GM12865 (cell line): ENCODE data around the gene ATP9B.

Experiments
- DNase-seq: peaks from one replicate; pipeline ENCODE4 v3.0.0; 2010; ENCODE audit warnings: low read depth
- H3K4me3 ChIP-seq: 2 replicates; pipeline ENCODE4 v1.5.1; 2011; ENCODE audit warnings: mild to moderate bottlenecking, low read depth, low read length, control low read depth
- TF ChIP-seq, protein P1 (sequence below): IDR thresholded peaks from 2 replicates; pipeline ENCODE4 v1.5.1; 2011; ENCODE audit warnings: low read length, control low read depth, low read depth, inconsistent platforms; ENCODE audit not compliant: insufficient read depth; ENCODE audit errors: missing control alignments

Gene ATP9B

DNA sequence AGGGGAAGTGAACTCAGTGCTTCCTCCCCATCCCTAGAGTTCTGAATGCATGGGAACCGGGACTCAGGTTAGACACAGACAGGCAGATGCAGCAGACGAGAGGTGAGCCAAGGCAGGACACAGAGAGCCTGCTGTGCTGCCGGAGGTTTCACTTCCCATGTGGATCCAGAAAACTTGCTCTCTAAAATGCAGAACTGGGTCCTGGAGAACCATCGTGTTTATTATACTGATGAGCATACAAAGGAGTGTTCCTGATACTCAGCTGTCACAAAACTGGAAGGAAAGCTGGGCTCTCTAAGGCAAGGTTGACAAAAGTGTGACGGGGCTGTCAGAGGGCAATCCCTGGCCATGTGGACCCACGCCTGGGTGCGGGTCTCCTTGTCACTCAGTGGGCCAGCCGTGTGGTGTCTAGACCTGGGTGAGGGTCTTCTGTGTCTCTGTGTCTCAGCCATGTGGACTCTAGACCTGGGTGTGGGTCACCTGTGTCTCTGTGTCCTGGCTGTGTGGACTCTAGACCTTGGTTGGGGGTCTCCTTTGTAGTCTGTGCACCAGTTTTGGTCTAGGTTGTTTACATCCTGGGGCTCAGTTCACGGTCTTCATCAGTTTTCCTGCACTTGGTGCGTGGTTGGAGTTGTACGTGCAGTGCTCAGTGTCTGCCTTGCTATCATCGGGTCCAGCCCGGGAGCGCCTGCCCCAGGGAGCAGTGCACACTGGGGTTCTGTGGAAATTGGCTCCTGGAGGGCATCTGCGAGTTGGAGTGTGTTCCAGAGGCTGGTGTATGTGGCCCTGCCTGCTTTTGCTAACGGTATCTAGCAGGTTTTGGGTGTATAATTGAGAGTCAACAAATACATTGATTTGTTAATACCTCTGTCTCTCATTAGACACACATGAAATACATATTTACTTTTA lies 141.1 kb downstream of the ATP9B start:
- no peak for DNase-seq
- H3K4me3 ChIP-seq, result no peak overlapping the region
- TF ChIP-seq, protein P1, sequence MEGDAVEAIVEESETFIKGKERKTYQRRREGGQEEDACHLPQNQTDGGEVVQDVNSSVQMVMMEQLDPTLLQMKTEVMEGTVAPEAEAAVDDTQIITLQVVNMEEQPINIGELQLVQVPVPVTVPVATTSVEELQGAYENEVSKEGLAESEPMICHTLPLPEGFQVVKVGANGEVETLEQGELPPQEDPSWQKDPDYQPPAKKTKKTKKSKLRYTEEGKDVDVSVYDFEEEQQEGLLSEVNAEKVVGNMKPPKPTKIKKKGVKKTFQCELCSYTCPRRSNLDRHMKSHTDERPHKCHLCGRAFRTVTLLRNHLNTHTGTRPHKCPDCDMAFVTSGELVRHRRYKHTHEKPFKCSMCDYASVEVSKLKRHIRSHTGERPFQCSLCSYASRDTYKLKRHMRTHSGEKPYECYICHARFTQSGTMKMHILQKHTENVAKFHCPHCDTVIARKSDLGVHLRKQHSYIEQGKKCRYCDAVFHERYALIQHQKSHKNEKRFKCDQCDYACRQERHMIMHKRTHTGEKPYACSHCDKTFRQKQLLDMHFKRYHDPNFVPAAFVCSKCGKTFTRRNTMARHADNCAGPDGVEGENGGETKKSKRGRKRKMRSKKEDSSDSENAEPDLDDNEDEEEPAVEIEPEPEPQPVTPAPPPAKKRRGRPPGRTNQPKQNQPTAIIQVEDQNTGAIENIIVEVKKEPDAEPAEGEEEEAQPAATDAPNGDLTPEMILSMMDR, result no peak

DNA sequence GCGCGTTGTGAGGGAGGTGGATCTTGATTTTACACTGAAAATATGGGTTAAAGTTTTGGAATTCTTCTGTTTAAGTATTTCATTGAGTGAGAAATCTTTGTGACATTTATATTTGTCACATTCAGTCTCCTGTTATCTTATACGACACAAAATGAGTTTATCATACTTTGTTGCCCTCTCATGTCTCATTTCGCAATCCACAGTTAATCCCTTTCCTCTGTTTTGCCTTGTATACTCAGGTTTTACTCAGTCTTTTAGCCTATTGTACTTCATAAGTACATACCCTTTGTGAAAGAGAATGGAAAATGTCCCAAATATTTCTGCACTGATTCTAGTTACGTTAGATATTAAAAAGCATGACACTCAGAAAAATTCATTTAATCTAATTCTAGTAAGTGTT lies 142.7 kb downstream of the ATP9B start:
- TF ChIP-seq, protein P1, result no peak
- no peak for DNase-seq
- no peak overlapping the region for H3K4me3 ChIP-seq

DNA sequence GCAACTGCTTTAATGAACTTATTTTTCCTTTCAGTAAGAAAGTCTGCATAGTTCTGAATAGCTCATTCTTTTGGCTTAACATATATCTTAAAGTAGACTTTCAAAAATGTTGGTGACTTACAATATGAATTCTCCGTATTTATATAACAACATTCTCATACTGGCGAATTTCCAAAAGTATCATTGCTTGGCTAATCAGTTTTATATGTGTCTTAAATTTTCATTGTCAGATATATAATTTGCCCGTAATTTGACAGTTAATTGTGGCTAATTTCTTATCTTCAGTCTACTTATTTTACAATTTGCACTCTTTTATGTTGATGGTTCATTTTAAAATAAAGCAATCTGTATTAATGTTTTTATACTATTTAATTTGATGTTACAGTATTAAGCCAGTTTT lies 144.9 kb downstream of the ATP9B start:
- no peak for DNase-seq
- H3K4me3 ChIP-seq, result no peak overlapping the region
- TF ChIP-seq, protein P1, result no peak

DNA sequence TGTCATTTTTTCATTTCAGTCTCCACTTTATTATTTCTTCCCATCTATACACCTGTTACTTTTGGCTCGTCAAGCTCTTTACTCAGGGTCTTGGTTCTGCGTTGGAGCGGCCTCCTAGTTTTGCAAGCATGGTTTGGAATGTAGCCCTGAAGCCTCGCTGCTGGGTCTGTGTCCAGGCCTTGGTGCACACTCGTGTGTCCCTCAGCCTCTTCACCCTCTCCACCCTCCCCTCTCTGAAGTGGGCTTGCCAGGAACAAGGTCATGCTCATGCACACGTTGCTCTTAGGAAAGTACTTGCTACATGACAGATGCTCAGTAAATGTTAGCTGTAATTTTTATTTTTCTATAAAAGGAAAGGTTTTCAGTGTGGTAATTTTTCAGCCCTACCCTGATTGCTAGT lies 147.0 kb downstream of the ATP9B start:
- H3K4me3 ChIP-seq, result no peak overlapping the region
- TF ChIP-seq, protein P1, result no peak
- DNase-seq, result no peak

DNA sequence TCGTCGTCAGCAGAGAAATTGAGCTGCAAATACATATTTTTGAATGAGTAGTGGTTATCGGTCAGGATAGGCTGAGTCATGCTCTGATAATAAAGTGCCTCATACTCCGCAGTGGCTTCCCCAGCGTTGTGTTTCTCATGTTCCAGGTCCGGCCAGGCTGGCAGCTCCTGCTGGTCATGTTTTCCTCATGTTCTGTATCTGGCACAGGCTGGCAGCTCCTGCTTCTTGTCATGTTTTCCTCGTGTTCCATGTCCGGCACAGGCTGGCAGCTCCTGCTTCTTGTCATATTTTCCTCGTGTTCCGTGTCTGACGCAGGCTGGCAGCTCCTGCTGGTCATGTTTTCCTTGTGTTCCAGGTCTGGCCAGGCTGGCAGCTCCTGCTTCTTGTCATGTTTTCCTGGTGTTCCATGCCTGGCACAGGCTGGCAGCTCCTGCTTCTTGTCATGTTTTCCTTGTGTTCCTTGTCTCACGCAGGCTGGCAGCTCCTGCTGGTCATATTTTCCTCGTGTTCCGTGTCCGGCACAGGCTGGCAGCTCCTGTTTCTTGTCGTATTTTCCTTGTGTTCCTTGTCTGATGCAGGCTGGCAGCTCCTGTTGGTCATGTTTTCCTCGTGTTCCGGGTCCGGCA lies 148.9 kb downstream of the ATP9B start:
- TF ChIP-seq, protein P1, result no peak

DNA sequence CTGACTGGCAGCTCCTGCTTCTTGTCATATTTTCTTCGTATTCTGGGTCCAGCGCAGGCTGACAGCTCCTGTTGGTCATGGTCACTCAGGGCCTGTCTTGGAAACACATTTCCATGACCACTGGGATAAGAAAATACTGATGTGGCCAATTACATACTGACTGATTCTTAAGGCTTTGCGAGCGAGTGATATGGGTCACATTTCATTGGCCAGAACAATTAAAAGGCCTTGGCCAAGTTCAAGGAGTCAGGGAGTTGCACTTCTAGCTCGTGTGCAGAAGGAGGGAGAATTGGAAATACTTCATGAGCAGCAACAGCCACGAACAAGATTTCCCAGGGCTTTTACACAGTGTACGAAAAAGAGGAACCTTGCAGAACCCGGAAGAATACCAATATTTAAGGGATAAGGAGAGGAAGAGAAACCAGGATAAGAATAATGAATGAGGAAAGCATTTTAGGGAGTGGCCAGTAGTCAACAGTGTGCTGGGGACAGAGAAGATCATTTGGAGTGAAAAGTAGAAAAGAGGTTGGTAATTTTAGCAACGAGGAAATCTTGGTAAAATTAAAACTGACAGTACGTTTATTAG lies 149.5 kb downstream of the ATP9B start:
- TF ChIP-seq, protein P1, result no peak

More for the DNA sequence above, 148.9 kb downstream of the ATP9B start:
- no peak for DNase-seq
- no peak overlapping the region for H3K4me3 ChIP-seq

More for the DNA sequence above, 149.5 kb downstream of the ATP9B start:
- no peak overlapping the region for H3K4me3 ChIP-seq
- no peak for DNase-seq
